ENCODE measurements around the gene GASK1B.

DNA sequence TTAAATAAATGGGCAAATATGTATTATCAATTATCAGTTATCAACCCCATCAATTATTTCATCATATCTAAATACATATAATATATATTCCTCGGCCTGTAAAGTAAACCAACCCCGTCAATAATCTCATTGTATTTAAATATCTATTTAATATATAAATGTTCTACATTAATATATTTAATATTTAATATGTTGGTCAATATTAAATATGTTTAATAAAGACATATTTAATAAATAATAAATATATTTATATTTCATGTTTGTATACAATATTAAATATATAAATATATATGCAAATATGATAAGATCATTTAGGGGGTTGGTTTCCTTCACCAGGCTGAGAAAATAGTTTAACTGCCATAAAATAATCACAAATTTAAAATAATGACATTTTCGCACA lies 31.1 kb upstream of the GASK1B start:
- no peak for TF ChIP-seq EZH2 (IDR thresholded peaks at IDR 0.05; ENCODE audit: borderline replicate concordance, low read length)
- TF ChIP-seq, protein P1, sequence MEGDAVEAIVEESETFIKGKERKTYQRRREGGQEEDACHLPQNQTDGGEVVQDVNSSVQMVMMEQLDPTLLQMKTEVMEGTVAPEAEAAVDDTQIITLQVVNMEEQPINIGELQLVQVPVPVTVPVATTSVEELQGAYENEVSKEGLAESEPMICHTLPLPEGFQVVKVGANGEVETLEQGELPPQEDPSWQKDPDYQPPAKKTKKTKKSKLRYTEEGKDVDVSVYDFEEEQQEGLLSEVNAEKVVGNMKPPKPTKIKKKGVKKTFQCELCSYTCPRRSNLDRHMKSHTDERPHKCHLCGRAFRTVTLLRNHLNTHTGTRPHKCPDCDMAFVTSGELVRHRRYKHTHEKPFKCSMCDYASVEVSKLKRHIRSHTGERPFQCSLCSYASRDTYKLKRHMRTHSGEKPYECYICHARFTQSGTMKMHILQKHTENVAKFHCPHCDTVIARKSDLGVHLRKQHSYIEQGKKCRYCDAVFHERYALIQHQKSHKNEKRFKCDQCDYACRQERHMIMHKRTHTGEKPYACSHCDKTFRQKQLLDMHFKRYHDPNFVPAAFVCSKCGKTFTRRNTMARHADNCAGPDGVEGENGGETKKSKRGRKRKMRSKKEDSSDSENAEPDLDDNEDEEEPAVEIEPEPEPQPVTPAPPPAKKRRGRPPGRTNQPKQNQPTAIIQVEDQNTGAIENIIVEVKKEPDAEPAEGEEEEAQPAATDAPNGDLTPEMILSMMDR (IDR thresholded peaks at IDR 0.05; ENCODE audit: low read length), result no peak
